Activated CD8-positive, alpha-beta memory T cell treated with anti-CD3 and anti-CD28 coated beads for 24 hours (primary cell): ENCODE data around the gene CFAP161.

ENCODE experiments used
- DNase-seq: peaks from one replicate; pipeline ENCODE4 v3.0.0-alpha.2; 2020

The CFAP161 gene, protein sequence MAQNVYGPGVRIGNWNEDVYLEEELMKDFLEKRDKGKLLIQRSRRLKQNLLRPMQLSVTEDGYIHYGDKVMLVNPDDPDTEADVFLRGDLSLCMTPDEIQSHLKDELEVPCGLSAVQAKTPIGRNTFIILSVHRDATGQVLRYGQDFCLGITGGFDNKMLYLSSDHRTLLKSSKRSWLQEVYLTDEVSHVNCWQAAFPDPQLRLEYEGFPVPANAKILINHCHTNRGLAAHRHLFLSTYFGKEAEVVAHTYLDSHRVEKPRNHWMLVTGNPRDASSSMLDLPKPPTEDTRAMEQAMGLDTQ

DNA sequence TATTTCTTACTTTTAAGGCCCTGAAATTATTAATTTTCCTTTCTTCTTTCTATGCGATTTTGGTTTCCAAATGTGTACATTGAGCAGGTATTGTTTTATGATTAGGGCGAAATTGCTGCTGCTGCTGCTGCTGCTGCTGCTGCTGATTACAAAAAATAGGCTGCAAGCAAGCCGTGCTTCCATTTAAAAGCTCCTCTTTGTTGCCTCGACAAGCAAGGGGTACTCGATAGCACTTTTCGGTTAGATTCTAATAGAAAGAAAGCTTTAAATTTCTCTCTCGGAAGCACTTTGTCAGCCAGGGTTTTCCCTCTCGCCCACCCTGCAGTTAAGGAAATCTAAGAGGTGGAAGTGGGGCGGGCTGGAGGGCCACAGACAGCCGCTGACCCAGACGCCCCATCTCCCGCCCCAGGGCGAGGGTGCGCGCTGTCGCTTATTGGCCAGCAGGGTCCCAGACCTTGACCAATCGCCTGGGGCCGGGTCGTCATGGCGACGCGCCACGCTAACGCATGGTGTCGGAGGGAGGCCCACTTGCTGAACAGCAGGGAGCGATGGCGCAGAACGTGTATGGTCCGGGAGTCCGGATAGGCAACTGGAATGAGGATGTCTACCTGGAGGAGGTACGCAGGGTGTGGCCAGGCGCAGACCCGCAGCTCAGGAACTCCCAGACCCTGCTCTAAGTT is at the start of gene CFAP161:
Gene CFAP161, plus strand, starts transcription at position 489 of the 680 bp plus-strand sequence. Its CDS starts 60 bp downstream, at position 549.
- DNase-seq: peak; percentile 72

DNA sequence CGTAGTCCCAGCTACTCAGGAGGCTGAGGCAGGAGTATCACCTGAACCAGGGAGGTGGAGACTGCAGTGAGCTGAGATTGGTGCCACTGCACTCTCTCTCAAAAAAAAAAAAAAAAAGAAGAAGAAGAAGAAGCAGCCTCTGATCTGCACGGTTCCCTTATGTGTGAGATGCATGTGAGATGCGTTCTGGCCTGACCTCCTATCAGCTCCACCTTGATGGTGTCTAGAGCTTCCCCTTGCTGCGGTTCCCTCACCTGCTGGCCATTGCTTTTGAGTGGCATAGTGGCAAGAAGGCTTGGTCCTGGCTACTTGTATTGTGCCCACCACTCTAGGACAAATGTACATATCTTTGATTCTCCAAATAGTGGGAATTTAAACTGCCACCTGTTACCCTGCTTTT is 49.4 kb upstream of the CFAP161 start:
- no peak for DNase-seq

DNA sequence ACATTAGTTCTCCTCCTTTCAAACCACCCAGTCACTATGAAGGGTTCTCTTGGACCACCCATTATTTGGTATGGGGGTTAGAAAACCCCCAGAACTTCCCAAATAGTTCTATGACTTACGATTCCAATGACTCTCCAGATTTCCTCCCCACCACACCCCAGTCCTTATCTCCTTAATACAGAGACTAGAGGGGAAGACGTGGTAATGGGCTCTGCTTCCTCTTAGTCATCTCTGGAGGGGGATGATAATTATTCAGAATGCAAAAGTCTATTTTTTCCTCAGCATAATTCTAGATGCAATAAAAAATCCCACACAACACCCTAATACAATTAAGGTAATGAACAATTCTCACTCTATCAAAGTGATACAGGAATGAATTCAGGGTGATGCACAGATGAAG is 48.9 kb upstream of the CFAP161 start:
- no peak for DNase-seq

DNA sequence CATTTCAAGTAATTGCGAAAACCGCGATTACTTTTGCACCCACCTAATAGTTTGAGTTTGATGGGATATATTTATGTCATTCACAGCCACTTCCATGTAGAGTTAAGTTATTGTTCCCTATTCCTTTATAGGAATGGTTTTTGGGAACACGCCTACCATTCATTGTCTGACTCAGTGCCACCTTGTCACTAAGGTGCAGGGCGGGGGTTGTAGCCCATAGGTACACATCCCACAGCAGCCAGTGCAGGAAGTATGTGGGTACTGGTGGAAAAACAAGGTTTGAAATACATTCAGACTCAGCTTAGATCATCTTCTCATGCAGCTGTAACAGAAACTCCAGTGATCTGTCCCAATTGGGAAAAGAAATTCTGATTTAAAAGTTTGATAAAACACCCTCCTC is 48.2 kb upstream of the CFAP161 start:
- DNase-seq: no peak

DNA sequence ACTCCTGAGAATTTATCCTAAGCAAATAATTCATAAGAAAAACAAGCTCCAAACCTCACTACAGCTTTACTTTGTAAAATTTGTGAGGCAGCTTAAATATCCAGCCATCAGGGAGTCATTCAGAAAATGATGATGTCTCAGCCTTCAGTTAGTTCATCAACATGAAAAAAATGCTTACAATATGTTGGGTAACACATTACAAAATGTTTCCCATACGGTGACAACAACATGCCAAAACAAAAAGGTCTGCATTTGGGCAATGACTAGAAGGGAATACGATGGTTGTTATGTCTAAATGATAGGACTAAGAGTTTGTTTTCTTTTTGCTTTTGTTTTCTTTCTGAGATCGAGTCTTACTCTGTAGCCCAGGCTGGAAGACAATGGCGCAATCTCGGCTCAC is 47.0 kb upstream of the CFAP161 start:
- DNase-seq: no peak

DNA sequence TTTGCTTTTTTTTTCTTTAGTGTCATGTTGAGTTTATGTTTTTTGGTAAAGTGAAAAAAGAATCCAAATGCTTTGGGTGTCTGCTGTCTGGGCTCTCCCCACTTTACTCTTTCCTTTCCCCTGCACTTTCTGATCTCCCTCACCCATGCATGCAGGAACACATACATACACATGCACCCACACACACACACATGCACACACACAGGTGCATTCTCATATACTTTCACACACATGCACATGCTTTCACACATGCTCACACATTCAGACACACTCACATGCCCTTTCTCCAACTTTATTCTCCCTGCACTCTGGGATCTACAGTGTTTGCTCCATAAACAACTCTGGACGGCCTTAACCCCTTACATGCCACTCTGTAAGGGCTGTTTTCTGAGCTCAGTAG is 46.4 kb upstream of the CFAP161 start:
- no peak for DNase-seq

DNA sequence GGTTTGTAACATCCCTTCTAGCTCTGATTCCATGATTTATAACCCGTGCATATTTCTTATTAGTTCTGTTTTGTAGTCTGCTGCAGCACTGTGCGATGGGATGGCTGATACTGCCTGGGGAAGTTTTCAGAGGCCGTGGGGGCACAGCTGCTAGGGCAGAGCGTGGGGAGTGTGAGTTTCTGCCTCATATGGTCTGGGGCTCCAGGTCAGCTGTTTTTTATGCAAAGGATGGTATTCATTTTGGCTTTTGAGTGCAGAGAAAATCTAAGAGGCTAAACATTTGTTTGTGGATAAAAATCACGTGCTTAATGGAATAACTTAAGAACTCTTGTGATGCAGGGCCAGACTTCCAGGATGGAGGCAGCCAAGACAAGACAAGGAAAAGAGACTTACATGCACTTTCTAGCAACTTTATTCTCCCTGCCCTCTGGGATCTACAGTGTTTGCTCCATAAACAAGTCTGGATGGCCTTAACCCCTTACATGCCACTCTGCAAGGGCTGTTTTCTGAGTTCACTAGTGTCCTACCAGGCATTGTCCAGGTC is 45.5 kb upstream of the CFAP161 start:
- DNase-seq: no peak

DNA sequence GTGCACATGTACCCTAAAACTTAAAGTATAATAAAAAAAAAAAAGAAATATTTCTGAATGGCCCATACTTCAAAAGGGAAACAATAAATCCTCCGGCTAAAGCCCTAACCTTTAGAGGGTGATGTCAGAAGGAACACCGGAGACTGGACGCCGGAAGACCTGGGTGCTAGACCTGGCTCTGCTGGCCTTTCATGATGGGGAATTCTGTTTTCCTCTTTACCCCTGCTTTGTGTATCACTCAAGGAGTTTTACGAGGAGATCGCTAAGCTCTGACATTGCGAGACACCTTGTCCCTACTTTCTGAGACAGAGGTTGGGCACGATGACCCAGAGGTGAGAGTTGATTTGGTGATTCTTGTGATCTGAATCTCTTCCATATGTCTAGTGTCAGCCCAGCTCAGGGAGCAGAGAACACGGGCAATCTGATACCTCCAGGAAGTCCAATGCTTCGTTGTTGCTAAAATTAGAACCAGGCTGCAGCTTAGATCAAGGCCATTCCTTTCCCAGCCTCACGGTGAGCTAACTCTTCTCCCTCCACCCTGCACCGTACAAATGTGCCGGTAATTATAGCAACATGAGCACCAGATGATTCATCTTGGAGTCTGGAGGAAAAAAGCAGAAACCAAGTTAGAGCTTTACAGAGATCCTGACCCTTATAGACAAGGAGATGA is 42.0 kb upstream of the CFAP161 start:
- no peak for DNase-seq

DNA sequence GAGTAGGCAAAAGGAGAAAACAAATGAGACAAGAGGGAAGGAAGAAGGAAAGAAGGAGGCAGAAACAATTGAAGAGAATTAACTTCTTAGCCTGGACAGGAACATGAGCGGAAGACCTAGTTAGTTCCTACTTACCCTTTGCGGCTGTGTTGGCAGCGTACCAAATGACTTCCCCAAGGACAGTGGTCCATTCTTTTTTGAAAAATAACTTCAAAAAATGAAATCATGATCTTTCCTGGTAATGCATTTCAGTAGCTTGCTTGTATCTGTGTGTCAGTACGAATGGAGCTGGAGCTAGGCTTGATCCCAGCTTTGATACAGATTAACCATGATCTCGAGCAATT is 41.5 kb upstream of the CFAP161 start:
- no peak for DNase-seq

DNA sequence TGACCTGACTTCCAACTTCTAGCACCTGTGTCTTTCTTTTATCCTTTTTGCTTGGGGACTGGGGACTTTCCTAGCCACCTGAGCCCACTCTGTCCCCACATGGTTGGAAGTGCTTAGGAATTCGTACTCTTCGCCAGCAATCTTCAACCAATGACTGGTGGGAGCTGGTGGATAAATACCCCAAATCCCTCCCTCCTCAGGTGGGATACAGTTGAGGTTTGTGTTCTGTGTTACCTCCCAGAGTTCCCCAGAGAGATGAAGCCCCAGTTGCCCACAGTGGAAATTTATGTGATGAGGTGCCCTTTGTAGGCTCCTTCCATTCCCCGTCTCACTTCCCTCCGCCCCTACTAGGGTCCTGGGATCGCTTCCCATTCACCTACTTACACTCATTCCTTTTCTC is 40.1 kb upstream of the CFAP161 start:
- no peak for DNase-seq

DNA sequence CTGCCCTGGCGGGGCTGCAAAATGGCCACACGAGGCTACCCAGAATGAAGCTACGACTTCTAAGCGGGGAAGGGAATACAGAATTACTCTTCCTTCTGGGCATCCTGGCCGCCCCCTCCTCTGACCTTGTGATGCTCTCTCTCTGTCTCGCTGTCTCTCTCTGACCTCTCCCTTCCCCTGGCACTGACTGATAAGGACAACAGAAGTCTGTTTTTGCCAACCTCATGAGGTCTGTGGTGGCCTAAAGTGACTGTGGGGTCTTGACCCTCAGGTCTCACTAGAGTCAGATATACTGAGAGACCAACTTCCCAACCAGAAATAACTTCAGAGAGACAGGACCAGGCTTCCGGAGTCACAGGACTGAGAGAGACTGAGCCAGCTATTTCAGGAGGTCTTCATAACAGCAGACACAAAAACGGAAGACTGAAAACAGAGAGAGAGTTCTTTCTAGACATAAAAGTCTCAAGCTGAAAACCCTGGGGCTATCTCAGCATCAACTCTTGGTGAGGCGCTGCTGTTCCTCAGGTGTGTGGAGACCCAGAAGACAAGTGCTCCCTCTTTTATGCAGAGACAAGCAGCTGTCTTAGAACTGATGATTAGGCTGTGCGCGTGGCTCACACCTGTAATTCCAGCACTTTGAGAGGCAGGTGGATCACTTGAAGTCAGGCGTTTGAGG is 38.2 kb upstream of the CFAP161 start:
- no peak for DNase-seq

DNA sequence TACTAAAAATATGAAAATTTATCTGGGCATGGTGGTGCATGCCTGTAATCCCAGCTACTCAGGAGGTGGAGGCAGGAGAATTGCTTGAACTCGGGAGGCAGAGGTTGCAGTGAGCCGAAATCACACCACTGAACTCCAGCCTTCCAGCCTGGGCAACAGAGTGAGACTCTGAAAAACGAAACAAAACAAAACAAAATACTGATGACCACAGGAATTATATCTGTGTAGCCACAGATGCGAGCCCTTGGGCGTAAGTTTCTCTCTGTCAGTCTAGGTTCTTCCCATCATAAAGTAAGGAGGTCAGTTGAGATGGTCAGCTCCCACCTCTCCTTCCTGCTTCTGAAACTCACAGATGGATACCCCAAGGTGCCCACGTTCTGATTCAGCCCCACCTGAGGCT is 37.7 kb upstream of the CFAP161 start:
- DNase-seq: no peak

DNA sequence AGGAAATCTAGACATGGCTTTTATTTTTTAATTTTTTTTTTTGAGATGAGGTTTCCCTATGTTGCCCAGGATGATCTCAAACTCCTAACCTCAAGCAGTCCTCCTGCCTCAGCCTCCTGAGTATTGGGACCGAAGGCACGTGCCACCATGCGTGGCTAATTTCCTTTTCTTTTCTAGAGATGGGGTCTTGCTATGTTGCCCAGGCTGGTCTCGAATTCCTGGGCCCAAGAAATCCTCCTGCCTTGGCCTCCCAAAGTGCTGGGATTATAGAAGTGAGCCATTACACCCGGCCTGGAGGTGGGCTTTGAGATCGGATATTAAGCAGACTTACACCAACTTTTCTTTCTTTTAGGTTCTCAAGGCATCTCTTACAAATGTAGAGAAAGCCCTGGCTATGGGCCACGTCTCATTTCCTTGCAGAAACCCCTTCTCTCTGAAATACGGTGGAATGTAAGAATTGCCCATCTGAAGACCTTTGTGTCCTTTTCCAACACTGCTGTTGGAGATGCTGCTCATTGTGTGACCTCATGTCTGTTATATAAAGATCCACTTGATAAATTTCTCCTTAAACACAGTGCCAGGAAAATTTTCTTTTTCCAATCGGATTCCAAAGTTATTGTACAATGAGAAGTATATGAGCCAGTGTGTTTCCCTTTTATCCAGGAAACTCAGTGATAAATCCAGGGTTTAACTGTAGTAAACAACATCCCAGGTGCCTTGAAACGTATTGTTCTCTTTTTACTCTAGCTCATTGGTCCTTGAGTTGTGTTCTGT is 36.8 kb upstream of the CFAP161 start:
- DNase-seq: no peak

DNA sequence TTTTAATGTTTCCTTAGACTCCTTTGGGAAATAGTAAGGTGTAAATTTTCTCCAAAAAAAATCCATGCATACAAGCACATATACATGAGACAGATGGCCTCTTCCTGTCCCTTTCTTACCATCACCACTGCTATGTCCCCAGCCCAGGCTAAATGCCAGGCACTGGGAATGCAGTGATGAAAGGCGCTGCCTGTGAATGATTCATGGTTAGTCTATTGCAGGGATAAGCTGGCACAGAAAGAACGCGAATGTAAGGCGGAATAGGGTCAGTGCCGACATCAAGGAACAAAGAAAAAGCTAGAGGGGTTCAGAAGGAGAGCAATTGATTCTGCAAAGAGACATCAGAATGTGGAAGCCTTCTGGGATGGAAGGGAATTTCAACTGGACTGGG is 36.2 kb upstream of the CFAP161 start:
- no peak for DNase-seq

DNA sequence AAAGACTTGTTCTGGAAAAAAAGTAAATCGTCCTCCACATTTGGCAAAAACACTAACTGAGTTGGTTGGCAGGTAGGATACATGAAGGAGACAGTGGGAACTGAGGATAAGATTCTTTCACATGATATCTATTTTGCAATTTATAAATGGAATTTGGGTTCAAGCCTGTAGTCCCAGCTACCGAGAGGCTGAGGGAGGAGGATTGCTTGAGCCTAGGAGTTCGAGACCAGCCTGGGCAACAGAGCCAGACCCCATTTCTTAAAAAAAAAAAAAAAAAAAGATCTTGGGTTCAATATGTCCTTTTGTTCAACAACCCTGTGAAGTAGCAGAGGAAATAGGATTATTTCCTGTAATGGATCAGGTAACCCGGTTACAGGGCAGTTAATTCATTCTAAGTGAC is 35.7 kb upstream of the CFAP161 start:
- no peak for DNase-seq

DNA sequence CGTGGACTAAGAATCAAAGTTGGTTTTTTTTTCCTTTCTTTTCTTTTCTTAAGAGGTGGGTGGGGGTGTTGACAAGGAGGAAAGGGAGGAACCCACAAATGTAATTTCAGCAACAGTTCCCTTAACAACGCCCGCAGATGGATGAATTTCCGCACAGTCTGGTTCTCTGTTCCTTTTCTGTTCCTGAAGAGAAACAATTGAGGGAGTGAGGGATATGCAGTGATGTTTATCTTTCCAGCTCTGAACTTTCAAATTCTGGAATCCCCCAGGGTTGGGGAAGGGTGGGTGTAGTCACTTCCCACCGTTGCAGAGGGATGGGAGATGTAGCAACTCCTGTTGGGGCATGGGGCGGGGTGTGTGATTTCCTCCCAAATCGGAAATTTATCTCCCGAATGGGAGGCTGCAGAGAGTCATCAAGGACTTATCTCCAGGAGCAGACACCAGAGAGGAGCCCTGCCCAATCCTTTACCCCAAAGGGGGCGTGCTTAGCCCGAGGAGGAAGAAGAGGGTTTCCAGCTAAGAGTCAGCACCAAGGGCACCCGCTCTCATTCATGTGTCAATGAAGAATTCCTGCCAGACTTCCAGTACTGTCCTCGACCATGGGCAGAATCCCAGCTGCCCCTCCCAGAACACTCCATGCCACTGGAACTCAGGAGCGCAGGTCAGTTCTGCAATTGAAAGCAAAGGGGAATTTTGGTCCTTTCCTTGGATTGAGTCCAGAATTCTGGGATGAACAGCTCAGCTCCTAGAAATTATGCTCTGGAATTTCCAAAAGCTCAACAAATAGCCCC is 35.0 kb upstream of the CFAP161 start:
- DNase-seq: no peak

DNA sequence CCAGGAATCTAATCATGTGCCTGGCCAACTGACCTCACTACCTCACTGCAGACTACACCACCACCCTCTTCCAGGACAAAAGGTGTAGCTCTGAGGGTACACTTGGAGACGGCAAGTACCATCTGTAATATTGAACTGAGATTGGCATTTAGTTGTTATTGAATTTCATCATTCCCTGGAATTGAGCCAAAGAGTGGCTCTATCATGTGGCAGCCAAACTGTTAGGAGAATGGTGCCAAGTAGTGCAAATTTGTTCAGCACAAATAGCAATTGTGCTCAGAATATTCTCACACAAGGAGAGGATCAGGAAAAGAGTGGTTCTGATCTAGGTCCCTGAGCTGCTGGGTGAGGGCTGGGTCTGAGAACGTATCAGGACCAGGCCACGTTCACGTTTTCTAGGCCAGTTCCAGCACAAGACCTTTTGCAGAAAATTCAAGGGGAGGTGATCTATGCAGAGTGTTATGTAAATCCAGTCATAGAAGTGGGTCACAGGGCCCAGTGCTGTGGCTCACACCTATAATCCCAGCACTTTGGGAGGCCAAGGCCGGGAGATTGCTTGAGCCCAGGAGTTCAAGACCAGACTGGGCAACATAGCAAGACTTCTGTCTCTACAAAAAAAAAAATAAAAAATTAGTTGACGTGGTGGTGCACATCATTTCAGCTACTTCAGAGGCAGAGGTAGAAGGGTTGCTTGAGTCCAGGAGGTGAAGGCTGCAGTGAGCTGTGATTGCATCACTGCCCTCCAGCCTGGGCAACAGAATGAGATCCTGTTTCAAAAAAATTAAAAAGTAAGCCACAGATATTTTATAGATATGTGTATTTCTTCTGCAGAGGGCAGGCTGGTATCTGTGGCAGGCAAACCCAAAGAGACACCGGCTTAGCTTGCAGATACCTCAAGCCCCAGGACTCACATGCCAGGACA is 31.9 kb upstream of the CFAP161 start:
- DNase-seq: no peak

DNA sequence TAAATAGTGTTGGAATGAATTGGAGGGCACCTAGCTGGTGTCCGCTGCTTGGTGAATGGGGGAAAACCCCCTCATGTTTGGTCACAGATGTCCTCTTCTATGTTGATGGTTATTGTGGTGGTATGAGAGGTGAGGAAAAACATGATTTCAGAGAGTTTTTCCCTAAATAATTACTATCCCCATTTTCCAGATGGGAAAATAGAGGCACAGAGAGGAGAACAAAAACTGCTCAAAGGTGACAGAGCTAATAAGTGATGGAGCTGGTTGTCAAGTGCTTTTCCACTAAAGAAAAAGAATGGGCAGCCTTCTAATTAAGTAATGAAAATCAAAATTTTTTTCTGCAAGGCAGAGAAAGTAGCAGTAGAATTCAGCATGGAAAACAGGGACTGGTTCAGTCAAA is 30.2 kb upstream of the CFAP161 start:
- DNase-seq: no peak

DNA sequence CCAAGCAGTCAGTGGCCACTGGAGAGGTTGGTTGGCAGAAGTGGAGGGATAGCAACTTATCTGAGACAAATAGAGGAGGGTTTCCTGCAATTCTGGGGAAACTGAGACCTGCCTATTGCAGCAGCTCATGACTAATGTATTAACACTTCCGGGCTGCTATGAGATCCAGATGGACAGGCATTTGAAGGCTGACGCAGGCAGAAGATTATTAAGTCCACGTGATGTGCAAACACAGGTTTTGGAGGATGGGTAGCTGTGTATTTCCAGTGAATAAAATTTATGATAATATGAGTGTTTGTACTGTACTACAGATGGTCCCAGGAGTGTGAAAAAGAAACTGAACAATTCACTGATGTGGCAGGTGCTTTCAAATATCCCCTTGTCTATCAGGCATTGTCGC is 28.5 kb upstream of the CFAP161 start:
- no peak for DNase-seq

DNA sequence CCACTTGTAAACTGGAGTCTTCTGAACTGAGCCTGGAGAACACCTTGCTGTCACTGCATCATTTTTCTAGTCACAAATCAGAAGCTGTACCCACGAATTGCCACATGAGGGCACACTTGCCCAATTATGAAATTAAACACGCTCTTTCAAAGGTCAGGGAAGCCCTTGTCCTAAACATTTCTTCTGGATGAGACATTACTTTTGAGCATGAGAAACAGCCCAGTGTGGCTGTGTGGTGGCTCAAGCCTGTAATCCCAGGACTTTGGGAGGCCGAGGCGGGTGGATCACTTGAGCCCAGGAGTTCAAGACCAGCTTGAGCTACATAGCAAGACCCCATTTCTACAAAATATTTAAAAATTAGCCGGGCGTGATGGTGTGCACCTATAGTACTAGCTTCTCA is 27.5 kb upstream of the CFAP161 start:
- peak; percentile 72 for DNase-seq

DNA sequence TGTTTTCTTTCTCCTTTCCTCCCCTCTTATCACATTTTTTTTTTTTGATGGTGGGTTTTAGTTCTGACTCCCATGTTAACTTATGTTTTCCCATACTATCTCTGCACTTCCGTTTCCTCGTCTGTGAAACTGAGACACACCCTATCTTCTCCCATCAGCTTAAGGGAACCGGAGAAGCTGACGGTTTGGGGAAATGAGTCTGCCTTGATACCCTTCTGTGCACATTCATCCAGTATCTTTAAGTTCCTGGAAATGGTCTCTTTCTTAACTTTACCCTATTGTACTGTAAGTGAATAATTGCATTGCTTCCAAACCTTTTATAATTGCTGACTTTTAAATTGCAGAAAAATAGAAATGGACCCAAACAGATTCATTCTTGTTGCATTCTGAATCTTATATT is 26.2 kb upstream of the CFAP161 start:
- no peak for DNase-seq
